ENCODE measurements around the gene SMOC1. TPM values are rescaled to one million over a fixed set of nuclear protein-coding genes. Genes with fewer than 3 reads are reported as not detected.

The SMOC1 gene
- total RNA-seq, 1 experiment from 2014 or later = not detected

- Histone ChIP-seq H3K4me2 (no peak overlapping the region), H3F3A (ENCODE audit: insufficient read depth, low read depth) (no peaks in the 10 kb centered on the region), H3K4me1 (replicated peaks; ENCODE audit: insufficient read depth) (no peaks in the 10 kb centered on the region), H3K36me3 (ENCODE audit: low read depth) (no peaks in the 10 kb centered on the region), H3K27me3 (ENCODE audit: insufficient read depth, low read depth) (peaks cover 20% of the 10 kb centered on the region; the same call in 1 of the 2 replicates), H3K9me2 (ENCODE audit: insufficient read depth) (no peaks in the 10 kb centered on the region), H2AFZ (no peak overlapping the region), H3K79me2 (ENCODE audit: low read depth) (no peaks in the 10 kb centered on the region), H3K9me3 (ENCODE audit: insufficient read depth, low read depth) (no peaks in the 10 kb centered on the region), H3K27ac (no peak overlapping the region), H3K4me3 (no peak overlapping the region), H4K20me1 (ENCODE audit: insufficient read depth) (no peaks in the 10 kb centered on the region)
- DNase-seq = no peak
- POLR2A ChIA-PET (ENCODE audit: unreplicated experiment) = no interaction called here
- TF ChIP-seq CTCF (conservative IDR thresholded peaks at IDR 0.05) (no peak), EZH2 (IDR thresholded peaks at IDR 0.05; ENCODE audit: low read depth) (no peak)
- no TSS peak for BruUV-seq (replicated peaks)
- CTCF ChIA-PET = no interaction called here
- intact Hi-C loops (cut with micrococcal nuclease; ENCODE audit: unreplicated experiment) = no loop called here
These were observed 15.9 kb downstream of the SMOC1 start for GRCh38 chr14:69895109-69895508.

GRCh38 chr14:69896080-69896479 is 16.9 kb downstream of the SMOC1 start:
- BruUV-seq (replicated peaks) = no TSS peak
- Histone ChIP-seq H3K27ac (no peak overlapping the region), H4K20me1 (ENCODE audit: insufficient read depth) (no peaks in the 10 kb centered on the region), H2AFZ (no peak overlapping the region), H3K4me3 (no peak overlapping the region), H3K9me3 (ENCODE audit: insufficient read depth, low read depth) (no peaks in the 10 kb centered on the region), H3K4me1 (replicated peaks; ENCODE audit: insufficient read depth) (no peaks in the 10 kb centered on the region), H3K79me2 (ENCODE audit: low read depth) (no peaks in the 10 kb centered on the region), H3K9me2 (ENCODE audit: insufficient read depth) (no peaks in the 10 kb centered on the region), H3K27me3 (ENCODE audit: insufficient read depth, low read depth) (peaks cover 12% of the 10 kb centered on the region; the same call in 1 of the 2 replicates), H3F3A (ENCODE audit: insufficient read depth, low read depth) (no peaks in the 10 kb centered on the region), H3K36me3 (ENCODE audit: low read depth) (no peaks in the 10 kb centered on the region), H3K4me2 (no peak overlapping the region)
- intact Hi-C loops (cut with micrococcal nuclease; ENCODE audit: unreplicated experiment) = no loop called here
- TF ChIP-seq CTCF (conservative IDR thresholded peaks at IDR 0.05) = no peak
- TF ChIP-seq EZH2 (IDR thresholded peaks at IDR 0.05; ENCODE audit: low read depth) = no peak
- CTCF ChIA-PET = interaction anchor here (0.6 kb wide), 1 partner anchor 1047 kb away, joined by 10 read pairs; no protein-coding TSS in a partner anchor
- POLR2A ChIA-PET (ENCODE audit: unreplicated experiment) = no interaction called here
- DNase-seq = no peak

- no TSS peak for BruUV-seq (replicated peaks)
- intact Hi-C loops (cut with micrococcal nuclease; ENCODE audit: unreplicated experiment) = no loop called here
These were observed 17.8 kb downstream of the SMOC1 start for GRCh38 chr14:69896972-69897371.

More at GRCh38 chr14:69896972-69897371, 17.8 kb downstream of the SMOC1 start:
- DNase-seq = no peak
- no peak overlapping the region for H2AFZ ChIP-seq
- TF ChIP-seq CTCF (conservative IDR thresholded peaks at IDR 0.05) (no peak), EZH2 (IDR thresholded peaks at IDR 0.05; ENCODE audit: low read depth) (no peak)
- ChIA-PET POLR2A (ENCODE audit: unreplicated experiment) (interaction anchor here (0.6 kb wide), 1 partner anchor 43 kb away, joined by 4 read pairs; no protein-coding TSS in a partner anchor), CTCF (interaction anchor here (0.6 kb wide), 1 partner anchor 1048 kb away, joined by 10 read pairs; no protein-coding TSS in a partner anchor)
- no peak overlapping the region for H3K27ac ChIP-seq
- H3K79me2 ChIP-seq (ENCODE audit: low read depth) = no peaks in the 10 kb centered on the region
- H3K4me2 ChIP-seq = no peak overlapping the region
- H4K20me1 ChIP-seq (ENCODE audit: insufficient read depth) = no peaks in the 10 kb centered on the region
- no peaks in the 10 kb centered on the region for H3K4me1 ChIP-seq (replicated peaks; ENCODE audit: insufficient read depth)
- H3K9me3 ChIP-seq (ENCODE audit: insufficient read depth, low read depth) = no peaks in the 10 kb centered on the region
- H3F3A ChIP-seq (ENCODE audit: insufficient read depth, low read depth) = no peaks in the 10 kb centered on the region
- H3K36me3 ChIP-seq (ENCODE audit: low read depth) = no peaks in the 10 kb centered on the region
- no peak overlapping the region for H3K4me3 ChIP-seq
- H3K27me3 ChIP-seq (ENCODE audit: insufficient read depth, low read depth) = peaks cover 12% of the 10 kb centered on the region; the same call in 1 of the 2 replicates
- no peaks in the 10 kb centered on the region for H3K9me2 ChIP-seq (ENCODE audit: insufficient read depth)
